ENCODE measurements around the gene FGFBP3. TPM values are rescaled to one million over a fixed set of nuclear protein-coding genes. Genes with fewer than 3 reads are reported as not detected.

Gene FGFBP3
- total and polyA plus RNA-seq, 2 experiments from 2014 or later, result 65.7 to 73.9 TPM

DNA sequence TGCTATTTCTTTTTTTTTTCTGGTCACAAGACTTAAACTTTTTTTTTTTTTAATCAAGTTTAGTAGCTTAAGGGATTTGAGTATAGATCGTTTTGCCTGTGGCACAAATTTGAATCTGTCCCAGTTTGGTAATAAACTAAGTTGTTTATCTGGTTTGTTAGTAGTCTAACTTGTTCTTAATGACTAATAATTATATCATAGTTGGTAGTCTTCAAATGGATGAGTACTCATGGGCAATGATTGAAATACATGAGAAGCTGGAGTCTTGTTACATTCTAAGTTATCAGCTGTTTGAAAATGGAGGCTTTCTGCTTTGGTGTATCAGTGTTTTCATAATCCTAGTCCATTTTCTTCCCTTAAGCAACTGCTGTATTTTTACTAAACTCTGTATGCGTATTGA is 26.6 kb upstream of the FGFBP3 start (continued):
- TF ChIP-seq, protein P1, sequence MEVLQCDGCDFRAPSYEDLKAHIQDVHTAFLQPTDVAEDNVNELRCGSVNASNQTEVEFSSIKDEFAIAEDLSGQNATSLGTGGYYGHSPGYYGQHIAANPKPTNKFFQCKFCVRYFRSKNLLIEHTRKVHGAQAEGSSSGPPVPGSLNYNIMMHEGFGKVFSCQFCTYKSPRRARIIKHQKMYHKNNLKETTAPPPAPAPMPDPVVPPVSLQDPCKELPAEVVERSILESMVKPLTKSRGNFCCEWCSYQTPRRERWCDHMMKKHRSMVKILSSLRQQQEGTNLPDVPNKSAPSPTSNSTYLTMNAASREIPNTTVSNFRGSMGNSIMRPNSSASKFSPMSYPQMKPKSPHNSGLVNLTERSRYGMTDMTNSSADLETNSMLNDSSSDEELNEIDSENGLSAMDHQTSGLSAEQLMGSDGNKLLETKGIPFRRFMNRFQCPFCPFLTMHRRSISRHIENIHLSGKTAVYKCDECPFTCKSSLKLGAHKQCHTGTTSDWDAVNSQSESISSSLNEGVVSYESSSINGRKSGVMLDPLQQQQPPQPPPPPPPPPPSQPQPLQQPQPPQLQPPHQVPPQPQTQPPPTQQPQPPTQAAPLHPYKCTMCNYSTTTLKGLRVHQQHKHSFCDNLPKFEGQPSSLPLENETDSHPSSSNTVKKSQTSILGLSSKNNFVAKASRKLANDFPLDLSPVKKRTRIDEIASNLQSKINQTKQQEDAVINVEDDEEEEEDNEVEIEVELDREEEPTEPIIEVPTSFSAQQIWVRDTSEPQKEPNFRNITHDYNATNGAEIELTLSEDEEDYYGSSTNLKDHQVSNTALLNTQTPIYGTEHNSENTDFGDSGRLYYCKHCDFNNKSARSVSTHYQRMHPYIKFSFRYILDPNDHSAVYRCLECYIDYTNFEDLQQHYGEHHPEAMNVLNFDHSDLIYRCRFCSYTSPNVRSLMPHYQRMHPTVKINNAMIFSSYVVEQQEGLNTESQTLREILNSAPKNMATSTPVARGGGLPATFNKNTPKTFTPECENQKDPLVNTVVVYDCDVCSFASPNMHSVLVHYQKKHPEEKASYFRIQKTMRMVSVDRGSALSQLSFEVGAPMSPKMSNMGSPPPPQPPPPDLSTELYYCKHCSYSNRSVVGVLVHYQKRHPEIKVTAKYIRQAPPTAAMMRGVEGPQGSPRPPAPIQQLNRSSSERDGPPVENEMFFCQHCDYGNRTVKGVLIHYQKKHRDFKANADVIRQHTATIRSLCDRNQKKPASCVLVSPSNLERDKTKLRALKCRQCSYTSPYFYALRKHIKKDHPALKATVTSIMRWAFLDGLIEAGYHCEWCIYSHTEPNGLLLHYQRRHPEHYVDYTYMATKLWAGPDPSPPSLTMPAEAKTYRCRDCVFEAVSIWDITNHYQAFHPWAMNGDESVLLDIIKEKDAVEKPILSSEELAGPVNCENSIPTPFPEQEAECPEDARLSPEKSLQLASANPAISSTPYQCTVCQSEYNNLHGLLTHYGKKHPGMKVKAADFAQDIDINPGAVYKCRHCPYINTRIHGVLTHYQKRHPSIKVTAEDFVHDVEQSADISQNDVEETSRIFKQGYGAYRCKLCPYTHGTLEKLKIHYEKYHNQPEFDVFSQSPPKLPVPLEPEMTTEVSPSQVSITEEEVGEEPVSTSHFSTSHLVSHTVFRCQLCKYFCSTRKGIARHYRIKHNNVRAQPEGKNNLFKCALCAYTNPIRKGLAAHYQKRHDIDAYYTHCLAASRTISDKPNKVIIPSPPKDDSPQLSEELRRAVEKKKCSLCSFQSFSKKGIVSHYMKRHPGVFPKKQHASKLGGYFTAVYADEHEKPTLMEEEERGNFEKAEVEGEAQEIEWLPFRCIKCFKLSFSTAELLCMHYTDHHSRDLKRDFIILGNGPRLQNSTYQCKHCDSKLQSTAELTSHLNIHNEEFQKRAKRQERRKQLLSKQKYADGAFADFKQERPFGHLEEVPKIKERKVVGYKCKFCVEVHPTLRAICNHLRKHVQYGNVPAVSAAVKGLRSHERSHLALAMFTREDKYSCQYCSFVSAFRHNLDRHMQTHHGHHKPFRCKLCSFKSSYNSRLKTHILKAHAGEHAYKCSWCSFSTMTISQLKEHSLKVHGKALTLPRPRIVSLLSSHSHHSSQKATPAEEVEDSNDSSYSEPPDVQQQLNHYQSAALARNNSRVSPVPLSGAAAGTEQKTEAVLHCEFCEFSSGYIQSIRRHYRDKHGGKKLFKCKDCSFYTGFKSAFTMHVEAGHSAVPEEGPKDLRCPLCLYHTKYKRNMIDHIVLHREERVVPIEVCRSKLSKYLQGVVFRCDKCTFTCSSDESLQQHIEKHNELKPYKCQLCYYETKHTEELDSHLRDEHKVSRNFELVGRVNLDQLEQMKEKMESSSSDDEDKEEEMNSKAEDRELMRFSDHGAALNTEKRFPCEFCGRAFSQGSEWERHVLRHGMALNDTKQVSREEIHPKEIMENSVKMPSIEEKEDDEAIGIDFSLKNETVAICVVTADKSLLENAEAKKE (CRISPR knock-in tag; IDR thresholded peaks at IDR 0.05), result no peak
- TF ChIP-seq EZH2 (IDR thresholded peaks at IDR 0.05; ENCODE audit: low read depth, unreplicated experiment) (no peak), EZH2phosphoT487 (IDR thresholded peaks at IDR 0.05; ENCODE audit: unreplicated experiment) (no peak), JUNB (IDR thresholded peaks at IDR 0.05; ENCODE audit: unreplicated experiment) (no peak)

DNA sequence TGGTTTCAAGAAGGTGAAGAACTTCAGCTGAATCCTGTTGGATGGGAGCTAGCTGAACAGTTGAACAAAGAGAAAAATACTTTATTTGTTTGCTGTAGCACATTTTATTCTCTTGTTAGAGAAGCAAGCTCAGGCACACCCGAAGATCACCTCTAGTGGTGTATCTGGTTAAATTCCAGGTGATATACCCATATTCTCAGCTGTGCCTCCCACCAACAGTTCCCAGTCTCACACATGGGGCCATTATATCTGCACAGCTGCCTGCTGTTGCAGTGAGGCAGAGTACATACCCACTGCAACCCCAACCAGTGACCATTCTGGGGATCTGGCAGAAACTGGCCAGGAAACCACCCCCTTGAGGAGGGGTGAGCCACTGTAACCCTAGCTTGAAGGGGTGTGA is 23.5 kb upstream of the FGFBP3 start:
- DNase-seq (ENCODE audit: low spot score), result peak; percentile 8
- no peak overlapping the region for H3K4me3 Mint-ChIP-seq
- no peak overlapping the region for H3K27ac Mint-ChIP-seq
- Histone ChIP-seq H3K4me3 (no peak overlapping the region), H3K4me2 (no peak overlapping the region), H4K20me1 (replicated peaks; ENCODE audit: insufficient read depth) (peaks cover 61% of the 10 kb centered on the region), H3K27me3 (ENCODE audit: insufficient read depth) (no peaks in the 10 kb centered on the region), H3K9me2 (ENCODE audit: insufficient read depth) (no peaks in the 10 kb centered on the region), H3K79me2 (replicated peaks; ENCODE audit: insufficient read depth) (peaks cover 92% of the 10 kb centered on the region), H3K4me1 (ENCODE audit: insufficient read depth) (no peaks in the 10 kb centered on the region), H3F3A (replicated peaks; ENCODE audit: low read depth) (no peaks in the 10 kb centered on the region), H3K27ac (ENCODE audit: low read depth) (no peak overlapping the region), H3K36me3 (ENCODE audit: insufficient read depth) (peaks cover 14% of the 10 kb centered on the region; the same call in 1 of the 2 replicates), H2AFZ (no peak overlapping the region)
- ATAC-seq, result peak; percentile 27; the same call in 1 of the 3 replicates
- H3K4me1 Mint-ChIP-seq, result no peaks in the 10 kb centered on the region; the same call in 2 of the 3 replicates
- no peaks in the 10 kb centered on the region for H3K27me3 Mint-ChIP-seq (ENCODE audit: insufficient read depth, low read depth, poor library complexity)
- H3K9me3 Mint-ChIP-seq, result no peaks in the 10 kb centered on the region
- peaks cover 23% of the 10 kb centered on the region for H3K36me3 Mint-ChIP-seq (ENCODE audit: low read depth)
- TF ChIP-seq EZH2phosphoT487 (IDR thresholded peaks at IDR 0.05; ENCODE audit: unreplicated experiment), result no peak
- TF ChIP-seq, protein P2, sequence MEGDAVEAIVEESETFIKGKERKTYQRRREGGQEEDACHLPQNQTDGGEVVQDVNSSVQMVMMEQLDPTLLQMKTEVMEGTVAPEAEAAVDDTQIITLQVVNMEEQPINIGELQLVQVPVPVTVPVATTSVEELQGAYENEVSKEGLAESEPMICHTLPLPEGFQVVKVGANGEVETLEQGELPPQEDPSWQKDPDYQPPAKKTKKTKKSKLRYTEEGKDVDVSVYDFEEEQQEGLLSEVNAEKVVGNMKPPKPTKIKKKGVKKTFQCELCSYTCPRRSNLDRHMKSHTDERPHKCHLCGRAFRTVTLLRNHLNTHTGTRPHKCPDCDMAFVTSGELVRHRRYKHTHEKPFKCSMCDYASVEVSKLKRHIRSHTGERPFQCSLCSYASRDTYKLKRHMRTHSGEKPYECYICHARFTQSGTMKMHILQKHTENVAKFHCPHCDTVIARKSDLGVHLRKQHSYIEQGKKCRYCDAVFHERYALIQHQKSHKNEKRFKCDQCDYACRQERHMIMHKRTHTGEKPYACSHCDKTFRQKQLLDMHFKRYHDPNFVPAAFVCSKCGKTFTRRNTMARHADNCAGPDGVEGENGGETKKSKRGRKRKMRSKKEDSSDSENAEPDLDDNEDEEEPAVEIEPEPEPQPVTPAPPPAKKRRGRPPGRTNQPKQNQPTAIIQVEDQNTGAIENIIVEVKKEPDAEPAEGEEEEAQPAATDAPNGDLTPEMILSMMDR (conservative IDR thresholded peaks at IDR 0.05; ENCODE audit: low read depth in 2 of 2), result 0 out of 4 replicates have a peak, but pooled peaks of 1 of the 2 experiments have one; percentile 12

Data from GM23338 (cell line).